Nucleus accumbens (tissue), 56 donors: ENCODE measurements around the gene LARP4.
"Not testable (repeated sequence)": the region's sequence is repeated elsewhere in the genome, so short reads cannot be mapped to it uniquely, and the experiment has no call there.

Experiments
- DNase-seq, 56 donors: peaks; one replicate each; lab custom pipeline; 2025; lab: John Stamatoyannopoulos, UW

The LARP4 gene

DNA sequence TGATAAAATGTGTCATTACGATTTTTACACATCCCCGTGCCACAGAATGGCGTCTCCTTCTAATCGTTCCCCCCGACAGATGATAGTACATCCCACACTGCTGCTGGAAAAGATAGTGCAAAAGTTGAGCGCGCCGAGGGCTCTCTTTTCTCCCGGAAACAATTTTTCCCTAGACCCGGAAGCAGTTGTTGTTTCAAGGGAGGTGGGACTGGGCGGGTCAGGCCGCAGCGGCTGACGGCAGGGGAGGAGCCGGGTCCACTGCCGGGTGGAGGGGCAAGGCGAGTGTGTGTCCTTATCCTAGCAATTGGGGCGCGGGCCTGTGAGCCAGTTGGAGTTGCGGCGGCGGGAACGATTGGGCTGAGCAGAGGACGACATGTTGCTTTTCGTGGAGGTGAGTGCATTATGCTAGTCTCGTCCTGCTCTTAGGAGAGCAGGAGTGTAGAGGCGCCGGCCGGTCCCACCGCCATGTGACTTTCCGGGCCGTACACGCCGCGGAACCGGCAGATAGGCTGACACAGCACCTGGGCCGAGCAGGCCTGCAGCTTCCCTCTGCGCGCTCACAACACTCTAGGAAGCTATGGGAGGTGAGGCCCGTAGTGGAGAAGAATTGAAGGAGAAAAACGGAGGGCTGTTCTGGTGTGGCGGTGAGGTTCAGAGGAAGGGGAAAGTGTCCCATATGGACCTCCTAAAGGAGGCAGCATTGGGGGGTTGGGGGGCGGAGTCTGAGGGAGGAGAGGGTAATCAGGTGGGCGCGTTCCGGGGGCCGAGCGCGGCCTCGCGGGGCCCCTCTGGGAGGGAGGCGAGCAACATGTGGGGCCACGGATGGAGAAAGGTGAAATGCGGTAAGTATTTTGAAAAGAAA is at the start of gene LARP4:
LARP4 (plus strand) TSS at position 248 of the 862 bp plus-strand sequence; CDS start at position 374, 126 bp downstream.
- peak; percentile 58 to 95 (median 87) for DNase-seq

- no peak for DNase-seq
These were observed 49.3 kb upstream of the LARP4 start for GRCh38 chr12:50351120-50352043.

GRCh38 chr12:50353404-50353803 is 47.3 kb upstream of the LARP4 start:
- DNase-seq = no peak

- DNase-seq = no peak
These were observed 46.7 kb upstream of the LARP4 start for GRCh38 chr12:50353869-50354593.

- no peak for DNase-seq
These were observed 45.8 kb upstream of the LARP4 start for GRCh38 chr12:50354908-50355307.

GRCh38 chr12:50355365-50355764 is 45.3 kb upstream of the LARP4 start:
- DNase-seq = no peak

DNA sequence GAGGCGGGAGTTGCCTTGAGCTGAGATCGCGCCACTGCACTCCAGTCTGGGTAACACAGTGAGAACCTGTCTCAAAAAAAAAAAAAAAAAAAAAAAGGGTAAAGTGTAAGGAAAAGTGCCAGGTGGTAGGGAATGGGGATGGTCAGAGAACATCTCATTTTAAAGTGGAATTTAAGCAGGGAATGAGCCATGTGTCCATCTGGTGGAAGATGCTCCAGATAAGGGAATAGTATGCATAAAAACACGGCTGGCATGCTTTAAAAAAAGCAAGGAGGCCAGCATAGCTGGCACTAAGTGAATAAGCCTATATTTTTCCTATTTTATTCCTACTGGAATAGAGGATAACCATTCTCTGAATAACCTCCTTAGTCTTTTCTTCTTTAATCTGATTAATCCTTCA is 38.0 kb upstream of the LARP4 start:
- no peak for DNase-seq

GRCh38 chr12:50363141-50363540 is 37.5 kb upstream of the LARP4 start:
- no peak for DNase-seq

DNA sequence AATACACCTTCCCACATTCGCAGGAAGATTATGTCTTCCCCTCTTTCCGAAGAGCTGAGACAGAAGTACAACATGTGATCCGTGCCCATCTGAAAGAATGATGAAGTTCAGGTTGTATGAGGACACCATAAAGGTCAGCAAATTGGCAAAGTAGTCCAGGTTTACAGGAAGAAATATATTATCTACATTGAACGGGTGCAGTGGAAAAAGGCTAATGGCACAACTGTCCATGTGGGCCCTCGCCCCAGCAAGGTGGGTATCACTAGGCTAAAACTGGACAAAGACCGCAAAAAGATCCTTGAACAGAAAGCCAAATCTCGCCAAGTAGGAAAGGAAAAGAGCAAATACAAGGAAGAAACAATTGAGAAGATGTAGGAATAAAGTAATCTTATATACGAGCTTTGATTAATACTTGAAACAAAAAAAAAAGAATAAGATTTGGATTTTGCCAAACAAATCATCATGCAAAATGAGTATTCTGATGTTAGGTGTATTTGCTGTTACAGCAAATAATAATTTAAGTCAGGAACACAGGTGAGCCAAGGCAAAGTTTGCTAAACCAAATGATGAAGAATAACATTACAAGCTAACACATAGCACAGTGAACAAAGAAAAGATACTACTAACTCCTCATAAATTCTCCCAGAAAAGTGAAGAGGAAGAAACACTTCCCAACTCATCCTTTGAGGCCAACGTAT is 34.8 kb upstream of the LARP4 start:
- no peak for DNase-seq

GRCh38 chr12:50370672-50371071 is 30.0 kb upstream of the LARP4 start:
- not testable (repeated sequence) for DNase-seq

GRCh38 chr12:50375802-50376201 is 24.9 kb upstream of the LARP4 start:
- no peak for DNase-seq

DNA sequence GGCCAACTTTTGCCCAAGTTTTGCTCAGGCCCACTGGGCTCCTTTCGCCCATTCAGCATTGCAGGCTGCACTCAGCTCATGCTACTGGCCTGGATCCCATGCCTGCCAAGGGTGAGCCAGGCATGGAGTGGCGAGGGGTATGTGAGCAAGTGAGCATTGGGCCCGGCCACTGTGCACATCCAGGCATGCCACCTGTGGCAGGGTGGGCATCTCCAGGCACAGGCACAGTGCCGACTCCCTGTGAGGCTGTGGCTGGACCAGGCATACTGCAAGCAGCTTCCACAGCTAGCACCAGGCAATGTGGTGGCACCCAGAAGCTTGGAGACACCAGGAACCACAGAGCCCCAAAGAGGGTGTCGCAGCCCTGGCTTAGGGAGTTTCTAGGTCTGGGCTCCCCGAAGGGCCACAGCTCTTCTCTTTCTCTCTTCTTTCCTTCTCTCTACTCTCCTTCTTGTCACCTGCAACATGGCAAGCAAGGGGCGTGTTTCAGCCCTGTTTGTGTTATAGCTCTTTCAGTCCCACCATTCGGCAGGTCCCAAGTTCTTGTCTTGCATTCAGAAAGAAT is 19.8 kb upstream of the LARP4 start:
- DNase-seq = no peak

- DNase-seq = peak in 1 of 56 donors; percentile 2
These were observed 13.2 kb upstream of the LARP4 start for GRCh38 chr12:50387487-50387886.

- no peak for DNase-seq
These were observed 12.7 kb upstream of the LARP4 start for GRCh38 chr12:50387972-50388478.

DNA sequence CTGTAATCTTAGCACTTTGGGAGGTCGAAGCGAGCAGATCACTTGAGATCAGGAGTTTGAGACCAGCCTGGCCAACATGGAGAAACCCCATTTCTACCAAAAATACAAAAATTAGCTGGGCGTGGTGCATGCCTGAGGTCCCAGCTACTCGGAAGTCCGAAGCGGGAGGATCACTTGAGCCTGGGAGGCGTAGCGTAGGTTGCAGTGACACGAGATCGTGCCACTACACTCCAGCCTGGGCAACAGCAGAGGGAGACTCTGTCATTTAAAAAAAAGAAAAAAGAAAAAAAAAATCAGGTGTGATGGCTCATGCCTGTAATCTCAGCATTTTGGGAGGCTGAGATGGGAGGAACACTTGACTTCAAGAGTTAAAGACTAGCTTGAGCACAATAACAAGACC is 11.9 kb upstream of the LARP4 start:
- DNase-seq = not testable (repeated sequence)

- no peak for DNase-seq
These were observed 10.4 kb upstream of the LARP4 start for GRCh38 chr12:50390316-50390741.

DNA sequence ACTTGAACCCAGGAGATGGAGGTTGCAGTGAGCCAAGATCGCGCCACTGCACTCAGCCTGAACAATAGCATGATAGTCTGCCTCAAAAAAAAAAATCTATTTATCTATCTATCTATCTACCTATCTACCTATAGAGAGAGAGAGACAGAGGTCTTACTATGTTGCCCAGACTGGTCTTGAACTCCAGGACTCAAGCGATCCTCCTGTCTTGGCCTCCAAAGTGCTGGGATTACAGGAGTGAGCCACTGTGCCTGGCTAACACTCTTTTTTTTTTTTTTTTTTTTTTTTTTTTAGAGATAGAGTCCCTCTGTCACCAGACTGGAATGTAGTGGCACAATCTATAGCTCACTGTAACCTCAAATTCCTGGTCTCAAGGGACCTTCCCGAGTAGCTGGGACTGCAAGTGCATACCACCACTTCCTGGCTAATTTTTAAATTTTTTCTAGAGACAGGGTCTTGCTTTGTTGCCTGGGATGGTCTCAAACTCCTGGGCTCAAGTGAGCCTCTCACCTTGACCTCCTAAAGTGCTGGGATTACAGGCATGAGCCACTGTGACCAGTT is 6.1 kb upstream of the LARP4 start:
- no peak for DNase-seq

GRCh38 chr12:50397117-50397650 is 3.5 kb upstream of the LARP4 start:
- DNase-seq = no peak

GRCh38 chr12:50398931-50399330 is 1.8 kb upstream of the LARP4 start:
- DNase-seq = no peak
